Neuronal stem cell (in vitro differentiated cells): ENCODE results near the gene SORCS3.
A peak's percentile ranks its signal among the peaks of the same experiment; 100 is the strongest.

ENCODE experiments used
- DNase-seq: peaks from one replicate; pipeline ENCODE4 v3.0.0-alpha.2; 2013; ENCODE audit warnings: low spot score
- H2AFZ ChIP-seq: one replicate; pipeline ENCODE4 v1.6.1; 2013; ENCODE audit warnings: mild to moderate bottlenecking, low read length, inconsistent platforms
- H2AK5ac ChIP-seq: 2 replicates; pipeline ENCODE4 v1.6.1; 2013; ENCODE audit warnings: low read depth, mild to moderate bottlenecking, inconsistent platforms, low read length, moderate library complexity, mixed read lengths
- H2BK120ac ChIP-seq: 2 replicates; pipeline ENCODE4 v1.6.1; 2013; ENCODE audit warnings: low read depth, mild to moderate bottlenecking, inconsistent platforms, low read length, moderate library complexity, mixed read lengths
- H2BK12ac ChIP-seq: one replicate; pipeline ENCODE4 v1.6.1; 2013; ENCODE audit warnings: low read length, inconsistent platforms
- H2BK15ac ChIP-seq: 2 replicates; pipeline ENCODE4 v1.6.1; 2013; ENCODE audit warnings: mild to moderate bottlenecking, low read length, inconsistent platforms, mixed read lengths
- H2BK5ac ChIP-seq: one replicate; pipeline ENCODE4 v1.6.1; 2013; ENCODE audit warnings: inconsistent platforms, mild to moderate bottlenecking, low read length, moderate library complexity
- H3K14ac ChIP-seq: one replicate; pipeline ENCODE4 v1.6.1; 2013; ENCODE audit warnings: low read length, inconsistent platforms
- H3K18ac ChIP-seq: 2 replicates; pipeline ENCODE4 v1.6.1; 2013; ENCODE audit warnings: low read length, inconsistent platforms
- H3K23ac ChIP-seq: 2 replicates; pipeline ENCODE4 v1.6.1; 2013; ENCODE audit warnings: low read depth, mild to moderate bottlenecking, mixed read lengths, low read length, inconsistent platforms; ENCODE audit not compliant: poor library complexity
- H3K27ac ChIP-seq: replicated peaks from 3 replicates; pipeline ENCODE4 v1.5.1; 2013; ENCODE audit warnings: low read length, inconsistent platforms
- H3K27me3 ChIP-seq, 3 experiments: 2 replicates each; pipeline ENCODE4 v1.6.1; 2013; ENCODE audit warnings: low read length in 3 of 3, mild to moderate bottlenecking in 2 of 3, inconsistent platforms in 1 of 3, low read depth in 1 of 3, mixed read lengths in 1 of 3, moderate library complexity in 1 of 3; ENCODE audit not compliant: control insufficient read depth in 3 of 3, insufficient read depth in 3 of 3
- H3K36me3 ChIP-seq, 2 donors: replicated peaks in 1 of 2; 2 replicates each; pipeline ENCODE4 v1.6.1; 2013; ENCODE audit warnings: low read length in 2 of 2; ENCODE audit not compliant: control insufficient read depth in 2 of 2, insufficient read depth in 2 of 2
- H3K4ac ChIP-seq: 2 replicates; pipeline ENCODE4 v1.6.1; 2013; ENCODE audit warnings: inconsistent platforms, mild to moderate bottlenecking, low read length, moderate library complexity
- H3K4me1 ChIP-seq, 2 donors: 1 replicate in 1 of 2; 2 replicates in 1 of 2; pipeline ENCODE4 v1.6.1; 2013; ENCODE audit warnings: low read length in 2 of 2, low read depth in 1 of 2; ENCODE audit not compliant: control insufficient read depth in 2 of 2, insufficient read depth in 1 of 2
- H3K4me2 ChIP-seq: one replicate; pipeline ENCODE4 v1.6.1; 2013; ENCODE audit warnings: mild to moderate bottlenecking, low read length, inconsistent platforms; ENCODE audit not compliant: insufficient read depth, poor library complexity, severe bottlenecking
- H3K4me3 ChIP-seq, 2 donors: 2 replicates each; pipeline ENCODE4 v1.5.1; 2013; ENCODE audit warnings: low read length in 2 of 2, mild to moderate bottlenecking in 2 of 2, inconsistent platforms in 1 of 2, moderate library complexity in 1 of 2
- H3K79me1 ChIP-seq: one replicate; pipeline ENCODE4 v1.6.1; 2013; ENCODE audit warnings: low read depth, mild to moderate bottlenecking, inconsistent platforms, low read length, moderate library complexity
- H3K9ac ChIP-seq: one replicate; pipeline ENCODE4 v1.6.1; 2013; ENCODE audit warnings: mild to moderate bottlenecking, low read depth, low read length, inconsistent platforms; ENCODE audit not compliant: poor library complexity
- H3K9me3 ChIP-seq, 2 donors: replicated peaks in 1 of 2; 2 replicates each; pipeline versions ENCODE3 to v1.6.1; 2013; ENCODE audit warnings: low read length in 2 of 2, mild to moderate bottlenecking in 2 of 2, inconsistent platforms in 1 of 2, low read depth in 1 of 2, mixed read lengths in 1 of 2, moderate library complexity in 1 of 2; ENCODE audit not compliant: control insufficient read depth in 2 of 2, insufficient read depth in 1 of 2
- H4K8ac ChIP-seq: one replicate; pipeline ENCODE4 v1.6.1; 2013; ENCODE audit warnings: low read depth, mild to moderate bottlenecking, inconsistent platforms, low read length, moderate library complexity
- H4K91ac ChIP-seq: one replicate; pipeline ENCODE4 v1.6.1; 2013; ENCODE audit warnings: low read length, low read depth, mild to moderate bottlenecking, inconsistent platforms; ENCODE audit not compliant: poor library complexity
- WGBS, 2 donors: extraction: QIAGEN DNeasy Blood & Tissue Kit; methylation state at CpG; one replicate each; pipeline ENCODE4 v1.1.7; 2013; ENCODE audit warnings: missing lambda C conversion rate in 2 of 2, mixed read lengths in 1 of 2; ENCODE audit not compliant: insufficient read length in 2 of 2, insufficient replicate concordance in 1 of 2; ENCODE audit errors: extremely low coverage in 2 of 2; 5-methylcytosine and 5-hydroxymethylcytosine counted together

The SORCS3 gene

DNA sequence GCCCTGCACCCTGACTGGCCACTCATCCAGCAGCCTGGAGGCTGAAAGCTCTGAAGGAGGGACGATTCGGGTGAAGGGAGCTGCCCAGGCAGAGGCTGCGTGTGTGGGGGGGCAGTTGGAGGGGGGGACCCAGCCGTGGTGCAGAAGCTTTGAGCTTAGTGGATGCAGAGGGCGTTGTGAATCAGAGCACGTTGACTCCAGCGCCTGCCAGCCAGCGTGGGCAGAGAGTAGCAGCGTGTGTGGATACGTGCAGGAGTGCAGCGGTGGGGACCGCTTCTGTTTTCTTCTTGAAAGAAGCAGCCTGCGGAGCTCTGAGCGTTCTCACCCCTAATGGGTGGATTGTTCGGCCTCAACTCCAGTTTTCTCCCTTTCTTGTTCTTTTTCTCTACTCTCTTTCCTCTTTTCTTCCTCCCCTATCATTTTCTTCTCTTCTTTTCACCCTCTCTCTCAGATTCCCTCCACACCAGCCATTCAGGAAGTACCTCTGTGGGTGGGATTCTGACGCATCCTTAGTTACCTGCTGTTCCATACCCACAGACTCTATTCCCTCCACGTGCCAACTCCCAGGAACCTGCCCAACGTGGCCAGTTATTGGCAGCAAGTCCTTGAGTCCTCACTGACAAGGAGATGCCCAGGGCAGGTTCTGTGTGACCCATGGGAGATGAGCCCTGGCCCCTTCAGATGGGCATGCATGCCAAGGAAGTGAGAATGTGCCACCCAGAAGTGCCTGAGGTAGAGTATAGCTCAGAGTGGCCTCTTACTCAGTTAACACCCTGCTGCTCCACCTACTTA is 47.4 kb downstream of the SORCS3 start:
- Histone ChIP-seq H3K9ac (no peak overlapping the region), H2BK120ac (no peak overlapping the region), H3K27ac (no peak overlapping the region), H3K4me1 (no peaks in the 10 kb centered on the region), H3K9me3 (no peaks in the 10 kb centered on the region), H3K79me1 (no peaks in the 10 kb centered on the region), H3K4ac (no peak overlapping the region), H2AK5ac (no peak overlapping the region), H3K4me2 (no peak overlapping the region), H2BK15ac (no peak overlapping the region), H2BK5ac (no peak overlapping the region), H3K23ac (no peak overlapping the region), H3K27me3 (no peaks in the 10 kb centered on the region), H4K8ac (no peak overlapping the region), H2BK12ac (no peak overlapping the region), H4K91ac (no peak overlapping the region), H2AFZ (no peak overlapping the region), H3K14ac (peak overlapping the region; percentile 25), H3K36me3 (no peaks in the 10 kb centered on the region), H3K18ac (peak overlapping the region; percentile 79), H3K4me3 (no peak overlapping the region)
- DNase-seq = no peak
- WGBS, 2 donors = no CpG with 5 or more reads among the region's 18 CpGs

DNA sequence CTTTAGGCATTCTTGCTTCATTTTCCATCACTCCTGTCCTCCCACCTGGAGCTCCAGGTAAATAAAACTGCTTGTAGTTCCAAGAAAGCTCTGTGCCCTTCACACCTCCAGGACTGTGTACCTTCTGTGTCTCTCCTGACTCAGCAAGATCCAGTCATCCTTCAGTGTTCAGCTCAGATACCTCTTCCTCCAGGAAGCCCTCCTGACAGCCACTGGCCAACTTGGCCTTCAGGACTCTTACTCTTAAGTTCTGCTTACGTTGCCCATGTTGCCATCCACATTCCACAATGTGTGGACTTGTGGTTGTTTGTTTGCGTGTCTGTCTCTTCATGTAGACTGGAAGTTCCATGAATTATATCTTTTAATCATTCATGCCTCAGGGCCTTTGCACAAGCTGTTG is 48.0 kb downstream of the SORCS3 start:
- no peak overlapping the region for H2BK5ac ChIP-seq
- H3K9ac ChIP-seq = no peak overlapping the region
- no peak overlapping the region for H2BK15ac ChIP-seq
- no peak overlapping the region for H3K27ac ChIP-seq
- no peak overlapping the region for H2AK5ac ChIP-seq
- H3K36me3 ChIP-seq = no peaks in the 10 kb centered on the region
- H2BK12ac ChIP-seq = no peak overlapping the region
- no peak overlapping the region for H3K4me2 ChIP-seq
- no peak overlapping the region for H3K4ac ChIP-seq
- no CpG with 5 or more reads among the region's 2 CpGs for WGBS, 2 donors
- H3K9me3 ChIP-seq = no peaks in the 10 kb centered on the region
- no peak overlapping the region for H4K8ac ChIP-seq
- no peaks in the 10 kb centered on the region for H3K4me1 ChIP-seq
- no peak overlapping the region for H3K14ac ChIP-seq
- no peak overlapping the region for H2BK120ac ChIP-seq
- no peak overlapping the region for H3K23ac ChIP-seq
- H3K79me1 ChIP-seq = no peaks in the 10 kb centered on the region
- H3K4me3 ChIP-seq = no peak overlapping the region
- DNase-seq = no peak
- H3K27me3 ChIP-seq = no peaks in the 10 kb centered on the region
- no peak overlapping the region for H2AFZ ChIP-seq
- H4K91ac ChIP-seq = no peak overlapping the region
- H3K18ac ChIP-seq = no peak overlapping the region

DNA sequence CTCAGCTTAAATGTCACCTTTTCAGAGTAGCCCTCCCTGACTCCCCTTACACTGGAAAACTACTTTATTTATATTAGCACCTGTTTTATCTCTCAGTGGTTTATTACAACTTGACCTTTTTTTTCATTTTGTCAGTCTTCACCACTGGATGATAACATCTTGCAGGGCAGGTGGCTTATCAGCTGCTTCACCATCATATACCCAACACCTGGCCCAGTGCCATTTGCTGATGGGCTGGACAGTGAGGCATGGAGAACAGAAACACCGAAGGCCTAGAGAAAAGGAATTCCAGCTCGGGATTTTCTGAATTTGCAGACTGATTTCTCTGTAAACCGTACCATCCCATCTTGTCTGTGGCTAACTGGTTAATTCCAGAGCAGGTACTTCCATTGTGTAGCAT is 48.5 kb downstream of the SORCS3 start:
- Histone ChIP-seq H3K14ac (no peak overlapping the region), H3K4ac (no peak overlapping the region), H2BK5ac (no peak overlapping the region), H3K27me3 (no peaks in the 10 kb centered on the region), H3K4me3 (no peak overlapping the region), H3K27ac (no peak overlapping the region), H2AFZ (no peak overlapping the region), H3K36me3 (no peaks in the 10 kb centered on the region), H3K4me2 (no peak overlapping the region), H3K4me1 (no peaks in the 10 kb centered on the region), H3K9me3 (no peaks in the 10 kb centered on the region), H2BK15ac (no peak overlapping the region), H3K79me1 (no peaks in the 10 kb centered on the region), H3K9ac (no peak overlapping the region), H2BK12ac (no peak overlapping the region), H2AK5ac (no peak overlapping the region), H4K91ac (no peak overlapping the region), H4K8ac (no peak overlapping the region), H3K18ac (no peak overlapping the region), H2BK120ac (no peak overlapping the region), H3K23ac (no peak overlapping the region)
- no CpG with 5 or more reads among the region's 3 CpGs for WGBS, 2 donors
- no peak for DNase-seq

GRCh38 chr10:104690101-104690500 is 49.0 kb downstream of the SORCS3 start:
- no CpG with 5 or more reads among the region's 3 CpGs for WGBS, 2 donors
- H3K79me1 ChIP-seq = no peaks in the 10 kb centered on the region

More at GRCh38 chr10:104690101-104690500, 49.0 kb downstream of the SORCS3 start:
- no peak overlapping the region for H3K4ac ChIP-seq
- H4K8ac ChIP-seq = no peak overlapping the region
- H3K14ac ChIP-seq = no peak overlapping the region
- no peak overlapping the region for H2BK12ac ChIP-seq
- no peak overlapping the region for H2BK120ac ChIP-seq
- no peaks in the 10 kb centered on the region for H3K9me3 ChIP-seq
- DNase-seq = no peak
- no peak overlapping the region for H3K4me3 ChIP-seq
- no peak overlapping the region for H3K18ac ChIP-seq
- no peak overlapping the region for H2BK5ac ChIP-seq
- H2AK5ac ChIP-seq = no peak overlapping the region
- H3K4me2 ChIP-seq = no peak overlapping the region
- no peaks in the 10 kb centered on the region for H3K4me1 ChIP-seq
- no peak overlapping the region for H3K23ac ChIP-seq
- no peak overlapping the region for H4K91ac ChIP-seq
- H3K9ac ChIP-seq = no peak overlapping the region
- no peaks in the 10 kb centered on the region for H3K27me3 ChIP-seq
- no peaks in the 10 kb centered on the region for H3K36me3 ChIP-seq
- no peak overlapping the region for H2AFZ ChIP-seq
- H2BK15ac ChIP-seq = no peak overlapping the region
- no peak overlapping the region for H3K27ac ChIP-seq
